ENCODE data around the gene PPM1G. TPM values are rescaled to one million over a fixed set of nuclear protein-coding genes. Genes with fewer than 3 reads are reported as not detected.

The PPM1G gene
- total RNA-seq, 1 donor from 2014 or later, result 95.3 TPM

DNA sequence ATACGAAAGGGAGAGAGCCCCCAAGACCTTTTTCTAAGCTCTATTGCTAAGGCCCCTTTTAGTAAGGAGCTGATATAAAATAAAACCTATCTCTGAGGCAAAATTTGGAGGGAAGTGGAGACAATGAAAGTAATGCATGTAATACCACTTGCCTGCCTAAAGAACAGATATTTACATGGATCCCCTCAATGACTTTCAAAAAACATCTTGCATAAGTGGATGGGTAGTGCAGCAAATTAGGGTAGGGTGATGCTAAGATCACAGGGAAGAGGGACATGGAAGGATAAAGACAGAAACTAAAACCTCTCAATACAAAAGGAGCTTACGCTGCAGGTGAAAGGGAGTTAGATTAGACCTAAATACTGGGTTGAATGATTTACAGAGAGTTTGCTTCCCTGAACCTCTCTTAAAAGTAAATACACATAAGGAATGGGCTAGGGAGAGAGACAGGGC is 30.0 kb downstream of the PPM1G start:
- TF ChIP-seq, protein P1, sequence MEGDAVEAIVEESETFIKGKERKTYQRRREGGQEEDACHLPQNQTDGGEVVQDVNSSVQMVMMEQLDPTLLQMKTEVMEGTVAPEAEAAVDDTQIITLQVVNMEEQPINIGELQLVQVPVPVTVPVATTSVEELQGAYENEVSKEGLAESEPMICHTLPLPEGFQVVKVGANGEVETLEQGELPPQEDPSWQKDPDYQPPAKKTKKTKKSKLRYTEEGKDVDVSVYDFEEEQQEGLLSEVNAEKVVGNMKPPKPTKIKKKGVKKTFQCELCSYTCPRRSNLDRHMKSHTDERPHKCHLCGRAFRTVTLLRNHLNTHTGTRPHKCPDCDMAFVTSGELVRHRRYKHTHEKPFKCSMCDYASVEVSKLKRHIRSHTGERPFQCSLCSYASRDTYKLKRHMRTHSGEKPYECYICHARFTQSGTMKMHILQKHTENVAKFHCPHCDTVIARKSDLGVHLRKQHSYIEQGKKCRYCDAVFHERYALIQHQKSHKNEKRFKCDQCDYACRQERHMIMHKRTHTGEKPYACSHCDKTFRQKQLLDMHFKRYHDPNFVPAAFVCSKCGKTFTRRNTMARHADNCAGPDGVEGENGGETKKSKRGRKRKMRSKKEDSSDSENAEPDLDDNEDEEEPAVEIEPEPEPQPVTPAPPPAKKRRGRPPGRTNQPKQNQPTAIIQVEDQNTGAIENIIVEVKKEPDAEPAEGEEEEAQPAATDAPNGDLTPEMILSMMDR (conservative IDR thresholded peaks at IDR 0.05), result no peak
- no peak for DNase-seq (ENCODE audit: extremely low spot score, unreplicated experiment)
- peak overlapping the region; percentile 88 for H3K4me3 Mint-ChIP-seq
- H3K4me1 Mint-ChIP-seq (ENCODE audit: unreplicated experiment), result peaks cover 24% of the 10 kb centered on the region
- no peaks in the 10 kb centered on the region for H3K27me3 Mint-ChIP-seq
- peak overlapping the region; percentile 97 for H3K27ac Mint-ChIP-seq
- peaks cover 21% of the 10 kb centered on the region for H3K36me3 Mint-ChIP-seq
- no peaks in the 10 kb centered on the region for H3K9me3 Mint-ChIP-seq

DNA sequence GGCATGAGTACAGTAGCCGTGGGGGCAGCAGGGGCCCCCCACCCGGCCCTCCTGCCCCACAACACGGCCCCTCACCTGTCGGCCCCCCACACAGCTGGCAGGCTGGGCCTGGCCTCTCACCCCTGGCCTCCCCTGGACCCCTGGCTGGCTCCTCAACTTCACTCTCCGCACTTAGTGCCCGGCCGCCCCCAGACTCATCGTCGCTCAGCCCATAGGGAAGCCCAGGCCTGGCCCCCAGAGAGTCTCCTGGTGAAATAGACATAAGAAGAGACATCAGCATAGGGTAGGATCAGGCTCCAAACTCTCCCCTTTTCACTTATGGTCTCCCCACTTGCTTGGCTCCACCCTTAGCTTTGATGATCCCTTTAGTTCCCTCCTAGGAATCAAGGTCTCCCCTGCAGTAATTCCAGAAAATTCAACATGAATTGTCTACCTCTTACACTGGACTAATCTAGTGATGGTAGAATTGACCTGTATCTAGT is 30.5 kb downstream of the PPM1G start:
- Mint-ChIP-seq H3K4me1 (ENCODE audit: unreplicated experiment) (peaks cover 24% of the 10 kb centered on the region), H3K36me3 (peaks cover 18% of the 10 kb centered on the region), H3K27ac (peak overlapping the region; percentile 97), H3K4me3 (peak overlapping the region; percentile 88), H3K9me3 (no peaks in the 10 kb centered on the region), H3K27me3 (no peaks in the 10 kb centered on the region)
- TF ChIP-seq, protein P1 (conservative IDR thresholded peaks at IDR 0.05), result no peak
- no peak for DNase-seq (ENCODE audit: extremely low spot score, unreplicated experiment)

DNA sequence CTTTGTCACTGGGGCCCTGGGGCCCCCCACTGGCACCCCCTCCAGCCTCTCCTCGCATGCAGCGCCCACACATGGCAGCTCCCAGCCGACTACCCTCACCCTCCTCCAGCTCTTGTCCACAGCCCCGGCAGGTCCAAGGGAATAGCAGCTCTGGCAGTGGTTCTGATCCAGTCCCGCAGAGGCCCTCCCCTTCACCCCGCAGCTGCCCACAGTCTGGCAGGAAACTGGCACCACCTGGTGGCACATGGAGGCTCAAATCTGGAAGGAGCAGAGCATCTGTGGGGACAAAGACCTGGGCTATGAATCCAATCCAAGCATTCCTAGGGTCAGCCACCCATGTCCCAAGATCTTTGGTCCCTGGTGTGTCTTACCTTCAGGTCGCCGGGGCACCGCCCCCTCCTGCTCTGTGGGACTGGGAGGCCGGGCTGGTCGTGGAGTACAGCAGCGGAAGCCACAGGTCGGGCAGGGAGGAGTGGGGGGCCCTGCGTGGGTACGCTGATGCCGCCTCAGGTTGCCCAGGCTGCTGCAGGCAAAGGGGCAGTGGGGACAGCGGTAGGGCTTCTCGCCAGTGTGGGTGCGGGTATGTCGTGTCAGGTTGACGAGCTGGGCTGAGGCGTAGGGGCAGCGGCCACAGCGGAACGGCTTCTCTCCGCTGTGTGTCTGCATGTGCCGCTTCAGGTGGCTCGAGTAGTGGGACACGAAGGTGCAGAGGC is 31.1 kb downstream of the PPM1G start:
- no peak overlapping the region for H3K4me3 Mint-ChIP-seq
- H3K4me1 Mint-ChIP-seq (ENCODE audit: unreplicated experiment), result peaks cover 24% of the 10 kb centered on the region
- H3K27ac Mint-ChIP-seq, result no peak overlapping the region
- TF ChIP-seq, protein P1 (conservative IDR thresholded peaks at IDR 0.05), result no peak
- H3K27me3 Mint-ChIP-seq, result no peaks in the 10 kb centered on the region
- DNase-seq (ENCODE audit: extremely low spot score, unreplicated experiment), result no peak
- no peaks in the 10 kb centered on the region for H3K9me3 Mint-ChIP-seq
- H3K36me3 Mint-ChIP-seq, result peaks cover 17% of the 10 kb centered on the region

DNA sequence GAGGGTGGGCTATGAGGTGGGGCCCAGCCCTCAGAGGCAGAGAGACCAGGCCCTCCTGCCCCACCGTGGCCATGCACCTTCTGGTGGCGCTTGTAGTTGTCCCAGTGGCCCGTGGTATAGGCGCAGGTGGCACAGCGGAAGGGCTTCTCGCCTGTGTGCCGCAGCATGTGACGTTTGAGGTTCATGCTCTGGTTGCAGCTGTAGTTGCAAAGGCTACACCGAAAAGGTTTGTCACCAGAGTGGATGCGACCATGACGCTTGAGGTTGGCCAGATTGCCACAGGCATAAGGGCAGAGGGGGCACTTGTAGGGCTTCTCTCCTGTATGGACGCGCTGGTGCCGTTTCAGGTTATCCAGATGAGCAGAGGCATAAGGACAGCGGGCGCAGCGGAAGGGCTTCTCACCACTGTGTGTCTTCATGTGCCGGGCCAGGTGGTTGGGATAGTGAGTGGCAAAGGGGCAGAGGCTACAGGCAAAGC is 31.7 kb downstream of the PPM1G start:
- H3K36me3 Mint-ChIP-seq, result peaks cover 20% of the 10 kb centered on the region
- H3K9me3 Mint-ChIP-seq, result no peaks in the 10 kb centered on the region
- no peaks in the 10 kb centered on the region for H3K27me3 Mint-ChIP-seq
- TF ChIP-seq, protein P1 (conservative IDR thresholded peaks at IDR 0.05), result no peak
- H3K27ac Mint-ChIP-seq, result peak overlapping the region; percentile 43
- peaks cover 27% of the 10 kb centered on the region for H3K4me1 Mint-ChIP-seq (ENCODE audit: unreplicated experiment)
- H3K4me3 Mint-ChIP-seq, result peak overlapping the region; percentile 75
- no peak for DNase-seq (ENCODE audit: extremely low spot score, unreplicated experiment)

DNA sequence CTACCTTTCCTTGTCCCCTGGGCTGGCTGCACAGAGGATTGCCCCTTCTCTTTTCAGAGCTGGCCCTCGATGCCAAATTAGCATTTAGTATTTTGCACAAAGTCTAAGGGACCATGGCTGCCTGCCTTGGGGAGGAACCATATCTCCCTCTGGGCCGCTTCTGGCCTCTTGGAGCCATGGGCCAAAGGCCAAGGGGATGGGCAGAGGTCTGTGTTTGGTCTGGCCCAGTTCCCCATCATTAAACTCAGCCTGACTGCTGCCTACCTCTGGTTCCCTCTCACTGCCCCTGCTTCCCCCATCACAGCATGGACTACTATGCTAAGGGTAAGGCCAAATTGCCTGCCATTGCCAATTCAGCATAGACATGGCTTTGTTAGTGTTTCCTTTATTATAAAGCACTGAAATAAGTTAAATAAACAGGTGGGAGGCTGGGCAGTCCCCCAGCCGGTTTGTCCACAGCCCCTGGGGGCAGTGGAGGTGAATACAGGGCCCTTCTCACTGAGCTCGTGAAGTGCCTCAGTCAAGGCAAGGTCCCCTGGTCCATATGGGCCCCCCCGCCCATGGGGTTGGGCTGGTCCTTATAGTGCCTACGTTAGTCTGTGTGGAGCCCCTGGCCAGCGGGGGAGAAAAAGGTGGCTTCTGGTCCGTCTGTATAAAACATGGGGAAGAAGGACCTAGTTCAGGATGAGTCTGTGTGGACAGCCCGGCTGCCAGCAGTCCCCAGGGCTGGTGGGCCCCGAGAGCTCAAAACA is 32.3 kb downstream of the PPM1G start:
- Mint-ChIP-seq H3K4me3 (peak overlapping the region; percentile 75), H3K27me3 (no peaks in the 10 kb centered on the region), H3K36me3 (peaks cover 23% of the 10 kb centered on the region), H3K4me1 (ENCODE audit: unreplicated experiment) (peaks cover 32% of the 10 kb centered on the region), H3K9me3 (no peaks in the 10 kb centered on the region), H3K27ac (no peak overlapping the region)
- no peak for DNase-seq (ENCODE audit: extremely low spot score, unreplicated experiment)
- TF ChIP-seq, protein P1 (conservative IDR thresholded peaks at IDR 0.05), result no peak
